Measurements from ENCODE around the gene NSMF.

Gene NSMF

GRCh38 chr9:137500666-137501397, 41.7 kb upstream of the NSMF start:
- TF ChIP-seq CTCF (IDR thresholded peaks at IDR 0.05) = no peak

GRCh38 chr9:137499858-137500661, 40.9 kb upstream of the NSMF start:
- TF ChIP-seq CTCF (IDR thresholded peaks at IDR 0.05) = no peak

DNA sequence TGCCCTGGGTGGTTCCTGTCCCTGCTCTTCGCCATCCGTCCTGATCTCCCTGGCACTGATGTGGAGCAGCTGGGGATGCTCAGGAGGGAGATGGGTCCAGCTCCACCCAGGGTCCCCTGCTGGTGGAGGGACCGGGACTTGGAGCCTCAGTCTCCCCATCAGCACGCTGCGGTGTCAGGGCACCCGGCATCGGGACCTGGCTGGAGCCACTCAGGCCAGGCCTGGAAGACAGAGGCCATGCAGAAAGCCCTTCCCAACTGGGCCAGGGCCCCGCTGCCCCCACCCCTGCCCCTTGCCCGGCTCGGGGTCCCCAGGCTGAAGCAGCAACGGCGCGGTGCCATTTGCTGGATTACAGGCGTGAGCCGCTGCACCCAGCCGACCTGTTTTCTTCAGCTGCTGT, 40.3 kb upstream of the NSMF start:
- TF ChIP-seq CTCF (IDR thresholded peaks at IDR 0.05) = no peak

- no peak for TF ChIP-seq CTCF (IDR thresholded peaks at IDR 0.05)
These were observed 39.6 kb upstream of the NSMF start for GRCh38 chr9:137498720-137499150.

GRCh38 chr9:137497921-137498719, 39.0 kb upstream of the NSMF start:
- TF ChIP-seq CTCF (IDR thresholded peaks at IDR 0.05) = no peak

GRCh38 chr9:137496601-137497375, 37.7 kb upstream of the NSMF start:
- no peak for TF ChIP-seq CTCF (IDR thresholded peaks at IDR 0.05)
